UCSD-AML1 (cell line): ENCODE results near the gene RAN.
"Not testable (repeated sequence)": the region's sequence is repeated elsewhere in the genome, so short reads cannot be mapped to it uniquely, and the experiment has no call there.

Source experiments
- DNase-seq: peaks from one replicate; lab custom pipeline; 2025; ENCODE audit not compliant: unreplicated experiment; lab: John Stamatoyannopoulos, UW

The RAN gene

DNA sequence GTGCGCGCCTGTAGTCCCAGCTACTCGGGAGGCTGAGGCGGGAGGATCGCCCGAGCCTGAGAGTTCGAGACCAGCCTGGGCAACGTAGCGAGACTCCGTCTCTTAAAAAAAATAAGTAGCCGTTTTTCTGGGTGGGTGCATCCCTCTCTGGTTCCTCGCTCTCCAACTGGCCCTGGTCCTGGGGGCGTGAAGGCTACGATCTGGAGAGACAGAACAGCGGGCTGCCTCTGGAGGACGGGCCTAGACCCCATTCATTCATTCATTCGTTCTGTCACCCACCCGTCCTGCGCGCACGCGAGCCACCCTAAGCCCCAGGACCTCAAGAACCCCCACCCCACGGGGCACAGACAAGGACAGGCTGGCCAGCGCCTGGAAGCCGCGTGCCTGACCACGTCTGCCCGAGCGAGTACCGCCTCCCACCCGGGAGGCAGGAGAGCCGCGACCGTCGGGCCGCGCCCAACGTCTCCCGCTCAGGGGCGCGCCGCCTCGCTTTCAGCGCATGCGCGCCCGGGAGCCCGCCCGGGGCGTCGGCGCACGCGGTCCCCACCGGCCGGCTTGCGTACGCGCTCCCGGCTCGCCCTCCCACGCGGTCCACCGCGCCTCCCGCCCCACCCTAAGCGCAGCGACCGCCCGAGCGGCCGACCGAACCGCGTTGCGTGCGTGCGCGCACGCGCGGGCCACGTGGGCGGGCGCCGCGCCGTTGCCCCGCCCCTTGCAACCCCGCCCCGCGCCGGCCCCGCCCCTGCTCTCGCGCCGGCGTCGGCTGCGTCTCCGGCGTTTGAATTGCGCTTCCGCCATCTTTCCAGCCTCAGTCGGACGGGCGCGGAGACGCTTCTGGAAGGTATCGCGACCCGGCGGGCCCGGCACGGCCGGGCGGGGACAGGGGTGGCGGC lies at the start of gene RAN:
TSS of gene RAN (plus strand) at position 781 of the 893 bp plus-strand sequence. CDS start 528 bp downstream, outside the sequence.
- peak; percentile 94 for DNase-seq

GRCh38 chr12:130825771-130826150 lies 46.1 kb upstream of the RAN start:
- DNase-seq: no peak

DNA sequence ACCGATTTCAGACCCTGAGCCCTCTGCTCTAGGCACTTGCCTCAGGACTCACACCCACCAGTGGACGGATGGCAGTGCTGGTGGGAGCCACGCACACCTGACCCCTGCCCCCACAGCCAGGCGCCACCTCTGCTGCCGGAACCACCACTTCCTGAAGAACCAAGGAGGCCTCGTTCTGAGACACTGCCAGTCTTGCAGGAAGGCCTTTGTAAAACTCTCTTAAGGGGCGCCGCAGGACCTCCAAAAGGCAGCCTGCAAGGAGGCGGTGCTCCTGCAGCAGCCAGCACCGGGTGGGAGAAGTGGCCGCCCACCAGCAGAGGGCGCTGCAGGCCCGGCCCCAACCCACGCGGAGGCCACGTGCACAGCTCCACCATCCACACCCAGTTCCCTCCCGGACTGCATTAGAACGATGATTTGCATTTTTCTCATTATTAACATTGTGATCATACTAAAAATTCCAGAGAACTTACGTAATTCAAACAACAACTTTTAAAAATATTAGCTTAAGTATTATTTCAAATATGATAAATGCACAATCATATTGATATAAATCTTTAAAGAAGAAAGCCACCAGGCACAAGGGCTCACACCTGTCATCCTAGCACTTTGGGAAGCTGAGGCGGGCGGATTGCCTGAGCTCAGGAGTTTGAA lies 45.6 kb upstream of the RAN start:
- DNase-seq: peak; percentile 43

DNA sequence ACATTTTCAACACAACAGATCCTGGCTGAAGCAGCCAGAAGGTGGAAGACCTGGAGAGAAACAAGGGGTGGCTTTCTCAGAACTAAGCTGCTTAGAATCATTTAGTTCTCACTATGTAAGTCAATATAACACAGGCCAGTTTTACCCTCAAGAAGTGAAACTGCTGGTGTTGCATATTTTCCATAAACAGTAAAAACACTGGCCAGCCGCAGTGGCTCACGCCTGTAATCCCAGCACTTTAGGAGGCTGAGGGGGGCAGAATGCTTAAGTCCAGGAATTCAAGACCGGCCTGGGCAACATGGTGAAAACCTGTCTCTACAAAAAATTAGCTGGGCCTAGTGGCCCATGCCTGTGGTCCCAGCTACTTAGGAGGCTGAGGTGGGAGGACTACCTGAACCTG lies 44.4 kb upstream of the RAN start:
- no peak for DNase-seq

GRCh38 chr12:130828895-130829294 lies 43.0 kb upstream of the RAN start:
- no peak for DNase-seq

DNA sequence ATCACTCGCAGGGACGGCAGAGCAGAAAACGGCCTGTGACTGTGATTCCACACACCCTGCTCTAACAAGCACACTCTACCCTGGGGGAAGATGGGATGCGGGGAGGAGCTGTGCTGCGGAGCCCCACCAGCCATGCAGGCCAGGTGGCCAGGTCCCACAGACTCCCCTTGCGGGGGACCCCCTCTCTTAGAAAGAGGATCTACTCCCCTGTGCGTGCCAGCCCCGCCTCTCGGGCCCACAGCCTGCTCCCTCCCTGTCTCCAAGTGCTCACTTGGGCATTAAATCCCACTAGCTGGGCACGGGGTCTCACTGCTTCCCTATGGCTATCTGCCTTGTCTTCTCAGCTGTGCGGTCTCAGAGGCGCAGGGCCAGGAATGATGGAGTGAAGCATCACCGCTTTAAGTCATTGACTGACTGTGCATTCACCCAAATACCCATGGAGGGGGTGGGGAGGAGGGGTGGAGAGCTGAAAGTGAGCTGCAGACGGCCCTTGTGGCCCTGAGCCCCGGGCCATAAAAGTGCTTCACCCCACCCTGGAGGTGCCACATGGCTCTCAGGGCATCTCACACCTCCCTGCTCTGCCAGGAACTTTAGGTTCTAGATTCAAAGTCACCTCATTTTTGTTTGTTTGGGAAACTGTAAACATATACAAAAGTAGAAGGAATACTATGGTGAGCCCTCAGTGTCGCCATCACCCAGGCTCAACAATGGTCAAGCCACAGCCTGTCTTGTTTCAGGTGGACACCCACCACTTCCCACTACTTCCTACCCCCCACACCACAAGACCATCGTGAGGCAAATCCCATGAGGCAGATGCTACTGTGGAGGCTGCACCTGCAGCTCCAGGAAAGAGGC lies 42.2 kb upstream of the RAN start:
- no peak for DNase-seq

DNA sequence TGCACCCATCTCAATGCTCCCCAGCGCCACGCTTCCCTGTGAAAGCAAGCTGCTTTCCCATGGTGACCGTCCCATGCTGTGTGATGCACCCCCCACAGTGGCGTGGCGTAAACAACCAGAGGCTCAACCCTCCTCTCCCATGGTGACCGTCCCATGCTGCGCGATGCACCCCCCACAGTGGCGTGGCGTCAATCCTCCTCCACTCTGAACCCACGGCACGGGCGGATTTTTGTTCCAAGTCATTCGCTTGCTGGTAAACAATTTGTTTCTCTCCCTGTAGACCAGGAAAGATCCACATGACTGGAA lies 41.7 kb upstream of the RAN start:
- DNase-seq: no peak

GRCh38 chr12:130831246-130831645 lies 40.6 kb upstream of the RAN start:
- no peak for DNase-seq

DNA sequence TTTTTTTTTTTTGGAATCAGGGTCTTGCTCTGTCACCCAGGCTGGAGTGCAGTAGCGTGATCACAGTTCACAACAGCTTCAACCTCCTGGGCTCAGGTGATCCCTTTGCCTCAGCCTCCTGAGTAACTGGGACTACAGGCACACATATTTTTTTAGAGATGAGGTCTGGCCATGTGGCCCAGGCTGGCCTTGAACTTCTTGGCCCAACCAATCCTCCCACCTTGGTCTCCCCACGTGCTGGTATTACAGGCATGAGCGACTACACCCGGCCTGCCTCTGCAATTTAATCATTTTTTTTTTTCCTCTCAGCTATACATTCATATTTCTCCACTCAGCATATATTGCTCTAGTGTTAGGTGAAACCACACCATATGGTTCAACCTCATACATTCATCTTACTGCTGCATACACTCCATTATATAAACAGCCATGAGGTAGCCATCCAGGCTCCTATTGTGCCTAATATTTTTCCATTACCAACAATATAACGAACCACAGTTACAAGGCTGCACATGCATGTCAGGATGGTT lies 39.9 kb upstream of the RAN start:
- no peak for DNase-seq

- DNase-seq: no peak
Measured at GRCh38 chr12:130832561-130833209, 39.2 kb upstream of the RAN start.

- peak; percentile 57 for DNase-seq
Measured at GRCh38 chr12:130835011-130835410, 36.9 kb upstream of the RAN start.

DNA sequence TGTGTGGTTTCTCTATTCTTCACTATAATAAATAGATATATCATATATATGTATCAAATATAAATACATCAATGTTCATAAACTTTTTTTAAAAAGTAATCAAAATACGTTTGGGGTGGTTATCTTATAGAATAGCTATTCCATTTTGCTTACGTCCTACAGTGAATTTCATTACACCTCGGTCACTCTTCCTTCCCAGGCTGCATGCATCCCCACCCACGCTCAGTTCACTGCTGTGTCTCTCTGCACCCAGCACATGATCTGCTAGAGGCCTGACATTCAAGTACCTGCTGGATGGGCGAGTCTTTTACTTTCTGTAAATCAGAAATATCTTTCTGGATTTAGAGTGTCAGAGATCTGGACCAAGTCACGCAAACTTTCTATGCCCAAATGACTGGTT lies 36.4 kb upstream of the RAN start:
- DNase-seq: no peak

GRCh38 chr12:130838284-130838950 lies 33.4 kb upstream of the RAN start:
- DNase-seq: no peak

DNA sequence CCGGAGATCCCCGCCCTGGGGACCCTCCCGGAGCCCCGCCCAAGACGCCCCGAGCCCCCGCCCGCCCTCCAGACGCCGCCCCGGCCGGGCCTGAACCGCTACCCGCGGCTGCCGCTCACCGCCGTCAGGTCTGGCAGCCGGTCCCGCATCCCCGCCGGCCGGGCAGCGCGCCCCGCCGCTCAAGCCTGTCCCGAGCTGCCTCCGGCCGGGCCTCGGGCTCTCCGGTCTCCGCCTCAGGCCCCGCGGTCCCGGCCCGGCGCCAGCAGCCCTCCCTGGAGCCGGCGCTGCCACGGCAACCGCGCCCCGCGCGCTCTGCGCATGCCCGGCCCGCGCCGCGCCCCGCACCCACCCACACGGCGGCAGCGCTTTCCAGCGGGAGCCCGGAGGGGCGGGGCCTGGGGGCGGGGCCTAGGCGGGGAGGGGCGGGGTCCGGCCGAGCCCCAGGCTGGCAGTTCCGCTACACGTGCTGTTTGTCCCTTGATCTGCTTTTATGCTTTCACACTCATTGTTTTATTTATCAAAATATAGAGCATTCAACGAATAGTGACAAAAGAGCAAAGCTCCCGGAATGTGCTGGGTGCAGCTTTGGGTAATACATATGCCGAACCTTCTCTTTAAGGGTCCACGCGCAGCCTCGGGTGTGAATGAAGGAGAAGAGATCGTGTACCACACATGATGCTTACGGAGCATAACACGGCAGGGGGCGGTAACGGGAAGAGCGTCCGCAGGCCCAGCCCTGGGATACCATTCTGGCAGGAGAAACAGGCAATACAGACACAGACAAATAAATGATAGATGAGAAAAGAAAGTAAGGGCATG lies 32.7 kb upstream of the RAN start, which contains the start of gene STX2:
TSS of gene STX2 (minus strand) at position 300 of the 819 bp plus-strand sequence. CDS start at position 149, 151 bp downstream.
- peak; percentile 88 for DNase-seq

- no peak for DNase-seq
Measured at GRCh38 chr12:130839770-130840404, 32.0 kb upstream of the RAN start.

GRCh38 chr12:130846369-130846768 lies 25.5 kb upstream of the RAN start:
- DNase-seq: no peak

DNA sequence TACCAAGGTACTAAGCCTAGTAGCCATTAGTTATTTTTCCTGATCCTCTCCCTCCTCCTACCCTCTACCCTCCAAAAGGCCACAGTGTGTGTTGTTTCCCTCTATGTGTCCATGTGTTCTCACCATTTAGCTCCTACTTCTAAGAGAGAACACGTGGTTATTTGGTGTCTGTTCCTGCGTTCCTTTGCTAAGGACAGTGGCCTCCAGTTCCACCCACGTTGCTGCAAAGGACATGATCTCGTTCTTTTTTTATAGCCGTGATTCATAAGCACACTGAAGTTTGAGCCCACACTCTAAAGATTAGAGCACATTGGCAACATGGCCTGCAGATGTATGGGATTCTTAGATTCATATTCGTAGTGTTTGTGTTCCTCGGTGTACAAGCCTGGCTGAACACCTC lies 24.8 kb upstream of the RAN start:
- DNase-seq: no peak

GRCh38 chr12:130848105-130848504 lies 23.8 kb upstream of the RAN start:
- not testable (repeated sequence) for DNase-seq

DNA sequence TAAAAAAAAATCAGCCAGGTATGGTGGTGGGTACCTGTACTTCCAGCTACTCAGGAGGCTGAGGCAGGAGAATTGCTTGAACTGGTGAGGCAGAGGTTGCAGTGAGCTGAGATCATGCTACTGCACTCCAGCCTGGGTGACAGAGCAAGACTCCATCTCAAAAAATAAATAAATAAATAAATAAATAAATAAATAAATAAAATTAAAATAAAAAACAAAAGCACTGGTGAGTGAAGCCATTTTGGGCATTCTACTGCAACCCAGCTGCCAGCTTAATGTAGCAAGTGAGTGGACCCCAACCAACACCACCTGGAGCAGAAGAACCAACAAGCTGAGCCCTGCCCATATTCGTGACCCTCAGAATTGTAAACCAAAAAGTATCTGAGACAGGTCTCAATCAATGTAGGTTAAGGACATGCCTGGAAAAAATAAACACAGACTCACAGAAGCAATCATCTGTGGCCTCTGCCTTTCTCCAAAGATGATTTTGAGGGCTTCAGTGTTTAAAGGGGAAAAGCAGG lies 23.0 kb upstream of the RAN start:
- DNase-seq: not testable (repeated sequence)
